Activated B cell treated with CpG ODN at 0.5 μM for 24 hours (primary cell): ENCODE results near the gene PRKN. TPM values are rescaled to one million over a fixed set of nuclear protein-coding genes. Genes with fewer than 3 reads are reported as not detected.

Experiments
- ATAC-seq: fragments of 200-7000 bp; cut with Tn5 transposase; one replicate; pipeline ENCODE4 v1.10.0; 2021; ENCODE audit warnings: low read depth, mild to moderate bottlenecking, moderate library complexity
- CTCF ChIA-PET: fragments of 350-600 bp; sonication (Branson Sonifier 250); formaldehyde crosslinking; loops from one replicate; lab custom pipeline; 2021; ENCODE audit warnings: antibody characterized with exemption; lab: Charles Lee
- POLR2A ChIA-PET: fragments of 350-600 bp; sonication (Branson Sonifier 250); formaldehyde crosslinking; loops from one replicate; lab custom pipeline; 2021; ENCODE audit warnings: antibody characterized with exemption; lab: Charles Lee
- DNase-seq: peaks from one replicate; pipeline ENCODE4 v3.0.0; 2022
- H3K27ac Mint-ChIP-seq: one replicate; pipeline ENCODE4 v1.8.0; 2020; ENCODE audit warnings: mixed read lengths
- H3K27me3 Mint-ChIP-seq: one replicate; pipeline ENCODE4 v1.8.0; 2021; ENCODE audit warnings: mixed read lengths
- H3K36me3 Mint-ChIP-seq: one replicate; pipeline ENCODE4 v1.8.0; 2021; ENCODE audit warnings: low read depth, mixed read lengths
- H3K4me1 Mint-ChIP-seq: one replicate; pipeline ENCODE4 v1.8.0; 2021; ENCODE audit warnings: mixed read lengths
- H3K4me3 Mint-ChIP-seq: one replicate; pipeline ENCODE4 v1.8.0; 2020; ENCODE audit warnings: mild to moderate bottlenecking, mixed read lengths
- H3K9me3 Mint-ChIP-seq: one replicate; pipeline ENCODE4 v1.8.0; 2020; ENCODE audit warnings: mixed read lengths
- intact Hi-C: fragments of 100-400 bp; cut with micrococcal nuclease; formaldehyde crosslinking; loops from one replicate; pipeline ENCODE4 v1.15.1; 2024
- total RNA-seq: library from RNA; stranded (reverse); gene quantifications from 2 replicates; pipeline ENCODE4 v1.2.3, GENCODE V29; 2022
- TF ChIP-seq, protein P1 (sequence below): fragments of 200-600 bp; IDR thresholded peaks from one replicate; pipeline ENCODE4 v1.8.0; 2022; ENCODE audit warnings: antibody characterized with exemption, mild to moderate bottlenecking

Gene PRKN
- total RNA-seq, 1 donor from 2014 or later = 2.3 TPM

DNA sequence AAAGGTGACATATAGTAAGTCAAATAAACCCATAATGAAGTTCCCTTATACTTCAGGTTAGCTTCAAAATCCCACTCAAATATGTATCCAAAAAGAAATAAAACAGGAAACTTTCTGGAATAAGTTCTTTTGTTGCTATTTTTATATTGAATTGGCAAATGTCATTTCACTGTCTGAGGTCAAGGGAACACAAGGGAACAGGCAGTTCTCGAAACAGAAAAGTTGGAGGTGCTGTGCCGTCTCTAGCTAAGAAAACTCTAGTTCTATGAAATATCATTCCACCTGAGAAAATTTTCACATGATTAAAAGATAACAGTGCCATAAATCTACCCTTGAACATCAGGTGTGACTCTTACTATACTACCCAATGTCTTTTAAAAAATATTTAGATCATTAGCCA is 358.5 kb downstream of the PRKN start:
- no peak overlapping the region for H3K4me3 Mint-ChIP-seq
- POLR2A ChIA-PET = no interaction called here
- DNase-seq (no peak), ATAC-seq (no peak)
- TF ChIP-seq, protein P1, sequence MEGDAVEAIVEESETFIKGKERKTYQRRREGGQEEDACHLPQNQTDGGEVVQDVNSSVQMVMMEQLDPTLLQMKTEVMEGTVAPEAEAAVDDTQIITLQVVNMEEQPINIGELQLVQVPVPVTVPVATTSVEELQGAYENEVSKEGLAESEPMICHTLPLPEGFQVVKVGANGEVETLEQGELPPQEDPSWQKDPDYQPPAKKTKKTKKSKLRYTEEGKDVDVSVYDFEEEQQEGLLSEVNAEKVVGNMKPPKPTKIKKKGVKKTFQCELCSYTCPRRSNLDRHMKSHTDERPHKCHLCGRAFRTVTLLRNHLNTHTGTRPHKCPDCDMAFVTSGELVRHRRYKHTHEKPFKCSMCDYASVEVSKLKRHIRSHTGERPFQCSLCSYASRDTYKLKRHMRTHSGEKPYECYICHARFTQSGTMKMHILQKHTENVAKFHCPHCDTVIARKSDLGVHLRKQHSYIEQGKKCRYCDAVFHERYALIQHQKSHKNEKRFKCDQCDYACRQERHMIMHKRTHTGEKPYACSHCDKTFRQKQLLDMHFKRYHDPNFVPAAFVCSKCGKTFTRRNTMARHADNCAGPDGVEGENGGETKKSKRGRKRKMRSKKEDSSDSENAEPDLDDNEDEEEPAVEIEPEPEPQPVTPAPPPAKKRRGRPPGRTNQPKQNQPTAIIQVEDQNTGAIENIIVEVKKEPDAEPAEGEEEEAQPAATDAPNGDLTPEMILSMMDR = no peak
- no peaks in the 10 kb centered on the region for H3K36me3 Mint-ChIP-seq
- H3K27me3 Mint-ChIP-seq = no peaks in the 10 kb centered on the region
- intact Hi-C loops = no loop called here
- H3K9me3 Mint-ChIP-seq = no peaks in the 10 kb centered on the region
- H3K27ac Mint-ChIP-seq = no peak overlapping the region
- CTCF ChIA-PET = no interaction called here
- H3K4me1 Mint-ChIP-seq = no peaks in the 10 kb centered on the region

DNA sequence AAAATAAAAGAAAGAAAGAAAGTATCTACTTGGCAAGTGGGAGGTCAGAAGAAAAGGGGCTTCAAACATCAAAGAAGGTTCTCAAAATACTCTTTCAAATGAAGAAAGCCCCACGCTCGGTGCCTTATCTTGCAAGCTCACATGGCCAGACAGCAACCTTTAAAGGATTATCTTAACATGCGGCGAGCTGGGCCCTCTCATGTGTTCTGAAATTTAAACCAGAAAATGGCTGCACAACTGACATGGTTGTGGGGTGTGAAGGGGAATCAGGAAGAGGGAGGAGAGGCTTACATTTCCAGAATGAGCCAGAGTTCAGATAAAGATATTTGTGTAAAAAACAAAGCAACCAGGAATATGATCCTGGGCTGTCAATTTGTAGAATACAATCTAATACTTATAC is 363.1 kb downstream of the PRKN start:
- ChIA-PET CTCF (no interaction called here), POLR2A (no interaction called here)
- Mint-ChIP-seq H3K4me1 (no peaks in the 10 kb centered on the region), H3K36me3 (no peaks in the 10 kb centered on the region), H3K27ac (no peak overlapping the region), H3K4me3 (no peak overlapping the region), H3K9me3 (no peaks in the 10 kb centered on the region), H3K27me3 (no peaks in the 10 kb centered on the region)
- DNase-seq (no peak), ATAC-seq (no peak)
- intact Hi-C loops = no loop called here
- TF ChIP-seq, protein P1 = no peak

DNA sequence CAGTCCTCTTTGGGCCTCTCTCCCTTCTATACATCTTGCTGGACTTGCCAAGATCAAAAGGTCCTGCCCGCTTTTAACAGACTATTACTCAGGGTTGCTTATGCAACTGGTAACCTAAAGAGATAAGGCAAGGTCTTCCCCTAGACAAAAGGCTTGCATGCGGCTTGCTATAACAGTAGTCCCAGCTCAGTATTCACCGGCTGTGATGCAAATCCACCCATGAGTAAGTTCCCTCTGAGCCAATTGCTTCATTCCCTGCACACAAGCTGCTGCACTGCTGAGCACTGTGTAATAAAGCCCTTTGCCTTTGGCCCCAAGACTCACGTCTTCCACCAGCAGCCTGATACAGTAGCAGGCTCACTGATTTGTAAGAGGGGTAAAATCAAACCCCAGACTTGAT is 363.8 kb downstream of the PRKN start:
- DNase-seq (no peak), ATAC-seq (no peak)
- Mint-ChIP-seq H3K27me3 (no peaks in the 10 kb centered on the region), H3K36me3 (no peaks in the 10 kb centered on the region), H3K4me3 (no peak overlapping the region), H3K9me3 (no peaks in the 10 kb centered on the region), H3K27ac (no peak overlapping the region), H3K4me1 (no peaks in the 10 kb centered on the region)
- intact Hi-C loops = no loop called here
- POLR2A ChIA-PET = no interaction called here
- TF ChIP-seq, protein P1 = no peak
- CTCF ChIA-PET = no interaction called here

DNA sequence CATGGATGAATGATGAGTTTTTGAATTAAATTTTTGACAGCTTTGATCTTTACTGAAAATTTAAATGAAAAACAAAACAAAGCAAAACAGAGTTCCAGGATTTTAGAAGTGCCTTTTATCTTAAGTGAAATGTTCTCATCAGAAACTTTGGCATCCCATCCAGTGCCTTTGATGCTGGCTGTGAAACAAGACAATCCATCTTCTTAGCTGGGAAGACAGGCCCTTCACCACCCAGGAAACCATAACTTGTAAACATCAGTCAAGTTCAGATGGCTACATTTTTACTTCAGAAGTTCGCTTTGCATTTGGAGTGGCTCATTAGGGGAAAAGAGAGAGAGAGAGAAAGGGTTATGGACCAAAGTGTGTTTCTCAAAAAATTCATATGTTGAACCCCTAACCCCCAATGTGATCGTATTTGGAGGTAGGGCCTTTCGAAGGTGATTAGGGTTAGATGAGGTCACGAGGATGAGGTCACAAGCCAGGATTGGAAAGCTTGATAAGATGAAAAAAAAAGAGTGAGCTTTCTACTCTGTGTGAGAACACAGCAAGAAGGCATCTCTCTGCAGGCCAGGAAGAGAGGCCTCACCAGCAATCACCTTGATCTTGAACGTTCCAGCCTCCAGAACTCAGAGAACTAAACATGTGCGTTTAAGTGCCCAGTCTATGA is 366.5 kb downstream of the PRKN start:
- H3K27ac Mint-ChIP-seq = no peak overlapping the region

DNA sequence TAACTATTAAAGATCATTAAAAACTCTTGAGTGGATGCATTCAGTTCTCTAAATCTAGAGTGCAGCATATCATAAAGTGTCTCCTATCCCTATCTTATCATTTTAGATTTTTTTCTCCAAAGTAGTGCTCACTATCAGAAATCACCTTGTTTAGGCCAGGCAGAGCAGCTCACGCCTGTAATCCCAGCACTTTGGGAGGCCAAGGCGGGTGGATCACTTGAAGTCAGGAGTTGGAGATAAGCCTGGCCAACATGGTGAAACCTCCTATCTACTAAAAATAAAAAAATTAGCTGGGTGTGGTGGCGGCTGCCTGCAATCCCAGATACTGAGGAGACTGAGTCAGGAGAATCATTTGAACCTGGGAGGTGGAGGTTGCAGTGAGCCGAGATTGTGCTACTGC is 368.9 kb downstream of the PRKN start:
- Mint-ChIP-seq H3K4me3 (no peak overlapping the region), H3K27ac (no peak overlapping the region), H3K27me3 (no peaks in the 10 kb centered on the region), H3K9me3 (peaks cover 3% of the 10 kb centered on the region), H3K4me1 (no peaks in the 10 kb centered on the region), H3K36me3 (no peaks in the 10 kb centered on the region)
- ChIA-PET POLR2A (no interaction called here), CTCF (no interaction called here)
- TF ChIP-seq, protein P1 = no peak
- DNase-seq (no peak), ATAC-seq (no peak)
- intact Hi-C loops = no loop called here

More for the DNA sequence above, 366.5 kb downstream of the PRKN start:
- no peak for DNase-seq
- no peaks in the 10 kb centered on the region for H3K27me3 Mint-ChIP-seq
- H3K4me3 Mint-ChIP-seq = no peak overlapping the region
- ATAC-seq = no peak
- H3K36me3 Mint-ChIP-seq = no peaks in the 10 kb centered on the region
- ChIA-PET CTCF (no interaction called here), POLR2A (no interaction called here)
- H3K9me3 Mint-ChIP-seq = peaks cover 3% of the 10 kb centered on the region
- intact Hi-C loops = no loop called here
- no peaks in the 10 kb centered on the region for H3K4me1 Mint-ChIP-seq
- TF ChIP-seq, protein P1 = no peak
